Stimulated activated CD8-positive, alpha-beta memory T cell treated with anti-CD3 and anti-CD28 coated beads, Interleukin-15, amount 100 ng/mL, for 48 hours (primary cell): ENCODE measurements around the gene RNF208.
"Not testable (repeated sequence)": the region's sequence is repeated elsewhere in the genome, so short reads cannot be mapped to it uniquely, and the experiment has no call there.

Experiments
- DNase-seq, 2 donors: peaks; one replicate each; pipeline ENCODE4 v3.0.0-alpha.2; 2020; ENCODE audit warnings: low read depth in 2 of 2

Gene RNF208

DNA sequence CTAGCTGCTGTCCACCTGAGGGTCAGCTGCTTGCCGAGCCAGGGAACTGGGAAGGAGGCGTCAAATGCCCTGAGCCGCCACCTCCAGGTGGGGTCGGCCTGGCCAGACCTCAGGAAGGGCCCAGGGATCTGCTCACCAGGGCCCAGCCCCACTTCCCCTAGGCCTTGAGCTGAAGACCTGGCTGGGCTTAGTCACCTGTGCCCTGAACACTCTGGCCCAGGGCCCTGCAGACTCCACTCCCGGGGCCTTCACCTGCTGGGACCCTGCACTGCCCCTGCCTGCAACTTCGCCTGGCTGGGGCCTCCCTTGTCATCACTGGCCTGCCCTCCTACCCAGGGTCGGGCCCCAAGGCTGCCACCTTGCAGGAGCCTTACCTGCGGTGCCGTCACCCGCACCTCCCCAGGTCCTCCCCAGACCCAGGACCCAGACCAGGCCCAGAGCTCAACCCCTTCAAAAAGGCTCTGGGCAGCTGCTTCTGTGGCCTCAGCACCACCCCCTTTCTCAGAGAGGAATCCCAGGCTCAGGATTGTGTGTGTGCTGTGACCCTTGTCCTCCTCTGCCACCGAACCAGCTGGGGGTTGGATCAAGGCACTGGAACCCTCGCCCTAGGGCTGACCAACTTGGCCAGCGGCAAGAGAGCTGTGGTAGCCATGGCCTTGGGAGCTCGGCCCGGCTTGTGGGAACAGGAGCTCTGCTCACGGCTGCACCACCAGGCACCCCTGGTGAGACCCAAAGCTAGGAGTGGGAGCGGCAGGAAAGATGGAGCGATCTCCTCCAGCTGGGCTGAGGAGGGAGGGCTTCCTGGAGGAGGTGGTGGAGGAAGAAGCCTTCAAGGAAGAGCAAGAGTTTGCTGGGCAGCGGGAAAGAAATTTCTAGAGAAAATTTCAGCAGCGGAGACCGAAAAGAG lies 31.9 kb upstream of the RNF208 start:
- no peak for DNase-seq

DNA sequence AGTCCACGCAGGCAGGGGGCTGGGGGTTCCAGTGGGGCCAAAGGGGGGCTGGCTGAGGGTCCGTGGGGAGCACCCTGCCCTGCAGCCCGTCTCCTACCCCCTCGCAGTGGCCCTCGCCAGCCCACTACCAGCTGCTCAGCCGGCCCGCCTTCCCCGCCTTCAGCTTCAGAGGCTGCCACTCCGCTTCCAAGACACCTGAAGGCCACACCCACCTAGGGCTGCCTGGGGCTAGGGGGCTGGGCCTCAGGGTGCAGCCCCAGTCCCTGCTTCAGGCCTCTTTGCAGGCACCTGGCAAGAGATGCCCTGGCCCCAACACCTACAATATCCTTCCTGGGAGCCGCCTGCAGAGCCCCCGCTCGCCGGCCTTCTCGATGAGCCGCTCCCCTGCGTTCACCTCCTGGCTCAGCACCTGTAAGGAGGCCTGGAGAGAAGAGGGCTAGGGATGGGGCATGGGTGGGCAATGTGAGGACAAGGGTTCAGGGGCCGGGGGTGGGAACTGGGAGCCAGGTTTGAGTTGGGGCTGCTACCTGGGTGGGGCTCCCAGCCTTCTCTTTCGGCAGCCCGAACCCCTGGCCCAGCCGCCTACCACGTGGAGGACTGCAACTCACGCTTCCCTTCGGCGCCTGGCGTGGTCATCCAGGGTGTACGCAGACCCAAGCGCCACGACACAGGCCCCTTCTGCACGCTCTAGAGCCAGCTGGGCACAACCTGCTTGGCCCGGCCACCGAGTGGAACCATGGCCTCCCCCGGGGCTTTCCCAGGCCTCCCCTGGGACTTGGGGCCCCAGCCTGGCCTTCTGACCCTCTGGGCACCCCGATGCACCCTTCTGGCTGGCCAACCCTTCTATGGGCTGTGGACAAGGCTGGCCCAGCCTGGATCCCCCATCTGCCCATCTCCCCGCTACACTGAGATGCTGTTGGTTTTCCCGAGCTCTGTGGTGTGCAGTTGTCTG lies 30.8 kb upstream of the RNF208 start:
- no peak for DNase-seq

DNA sequence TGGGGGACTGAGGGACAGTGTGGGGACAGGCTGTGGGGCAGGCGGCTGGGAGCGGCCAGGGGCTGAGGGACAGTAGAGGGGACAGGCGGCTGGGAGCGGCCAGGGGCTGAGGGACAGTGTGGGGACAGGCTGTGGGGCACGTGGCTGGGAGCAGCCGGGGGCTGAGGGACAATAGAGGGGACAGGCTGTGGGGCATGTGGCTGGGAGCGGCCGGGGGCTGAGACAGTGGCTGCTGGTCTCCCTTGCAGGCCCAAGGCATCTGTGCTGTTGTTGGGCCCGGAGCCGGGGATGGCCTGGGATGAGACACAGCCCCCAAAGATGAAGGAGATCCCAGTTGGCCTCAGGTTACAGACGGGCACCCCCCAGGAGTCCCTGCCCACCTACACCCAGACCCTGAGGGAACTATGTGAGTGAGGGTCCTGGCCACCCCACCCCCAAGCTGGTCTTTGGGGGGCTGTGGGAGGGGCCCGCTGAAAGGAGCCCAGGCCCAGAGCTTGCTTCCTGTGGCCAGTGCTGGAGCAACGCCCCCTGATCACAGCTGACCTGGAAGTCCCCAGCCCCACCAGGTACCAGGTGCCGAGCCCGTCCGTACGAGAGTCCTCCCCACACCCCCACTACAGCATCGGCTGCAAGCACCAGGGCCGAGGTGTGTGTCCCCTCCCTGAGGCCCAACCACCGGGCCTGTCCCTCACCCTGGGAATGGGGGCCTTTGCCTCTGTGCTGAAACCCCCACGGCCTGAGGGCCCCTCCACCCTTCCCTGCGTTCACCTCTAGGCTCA lies 29.6 kb upstream of the RNF208 start:
- DNase-seq, result no peak

DNA sequence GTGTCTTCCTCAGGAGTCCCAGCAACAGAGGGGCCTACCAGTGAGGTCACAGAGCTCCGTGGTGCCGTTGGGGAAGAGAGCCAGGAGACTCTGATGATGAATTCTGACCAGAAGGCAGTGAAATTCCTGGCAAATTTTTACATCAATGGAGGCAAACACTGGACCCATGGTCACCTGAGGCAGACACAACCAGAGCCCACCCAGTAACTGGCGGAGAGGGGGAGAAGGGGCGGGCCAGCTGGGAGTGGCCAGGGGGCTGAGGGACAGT lies 29.1 kb upstream of the RNF208 start, which contains the start of gene STPG3:
Gene STPG3, plus strand, starts transcription at position 93 of the 268 bp plus-strand sequence. Its CDS starts 1 bp downstream, at position 94.
- DNase-seq, result no peak

DNA sequence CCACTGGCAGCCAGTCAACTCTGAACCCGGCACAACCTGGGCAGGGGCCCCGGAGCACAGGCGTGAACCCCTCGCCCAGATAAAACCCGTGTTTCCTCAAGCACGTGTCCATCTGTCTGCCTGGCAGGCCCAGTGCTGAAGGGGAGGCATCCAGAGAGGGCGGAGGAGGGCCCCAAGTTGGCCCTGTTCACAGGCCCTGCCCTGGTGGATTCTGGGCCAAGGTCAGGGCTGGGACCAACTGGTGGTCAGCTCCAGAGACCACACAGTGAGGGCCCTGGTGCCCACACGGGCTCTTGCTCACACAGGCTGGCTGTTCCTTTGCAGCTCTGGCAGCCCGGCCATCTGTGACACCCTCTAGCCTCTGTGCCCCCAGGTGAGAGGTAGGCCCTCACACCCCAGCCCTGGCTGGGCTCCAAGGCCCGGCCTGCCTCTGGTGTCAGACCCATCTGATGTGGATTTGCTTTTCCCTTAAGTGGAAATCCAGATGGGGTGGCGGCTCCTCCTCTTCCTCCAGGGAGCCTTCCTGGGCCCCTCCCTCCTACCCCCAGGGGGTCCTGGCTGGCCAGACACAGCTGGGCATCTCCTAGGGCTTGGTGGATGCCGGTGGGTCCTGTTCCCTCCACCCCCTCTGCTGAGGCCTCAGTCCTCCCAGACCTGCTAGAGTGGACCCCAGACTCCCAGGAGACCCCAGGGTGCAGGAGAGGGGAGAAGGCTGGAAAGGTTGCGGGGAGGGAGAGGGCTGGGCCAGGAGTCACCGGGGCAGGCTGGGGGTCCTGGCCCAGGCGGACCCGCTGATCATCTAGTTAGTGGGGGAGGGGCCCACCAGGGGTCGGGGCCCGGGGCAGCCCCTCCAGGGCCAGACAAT lies 28.5 kb upstream of the RNF208 start:
- no peak for DNase-seq

DNA sequence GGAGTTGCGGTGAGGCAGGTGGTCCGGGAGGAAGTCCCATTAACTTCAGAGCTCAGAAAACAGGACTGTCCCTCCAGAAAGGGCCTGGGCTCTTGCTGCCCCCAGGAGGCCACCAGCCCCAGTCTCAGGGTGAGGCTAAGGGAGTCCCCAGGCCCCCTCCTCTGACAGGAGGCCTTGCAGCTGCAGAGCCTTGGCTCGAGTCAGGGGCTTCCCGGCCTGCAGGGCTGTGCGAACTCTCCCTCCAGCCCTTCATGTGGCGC lies 25.8 kb upstream of the RNF208 start:
- no peak for DNase-seq

DNA sequence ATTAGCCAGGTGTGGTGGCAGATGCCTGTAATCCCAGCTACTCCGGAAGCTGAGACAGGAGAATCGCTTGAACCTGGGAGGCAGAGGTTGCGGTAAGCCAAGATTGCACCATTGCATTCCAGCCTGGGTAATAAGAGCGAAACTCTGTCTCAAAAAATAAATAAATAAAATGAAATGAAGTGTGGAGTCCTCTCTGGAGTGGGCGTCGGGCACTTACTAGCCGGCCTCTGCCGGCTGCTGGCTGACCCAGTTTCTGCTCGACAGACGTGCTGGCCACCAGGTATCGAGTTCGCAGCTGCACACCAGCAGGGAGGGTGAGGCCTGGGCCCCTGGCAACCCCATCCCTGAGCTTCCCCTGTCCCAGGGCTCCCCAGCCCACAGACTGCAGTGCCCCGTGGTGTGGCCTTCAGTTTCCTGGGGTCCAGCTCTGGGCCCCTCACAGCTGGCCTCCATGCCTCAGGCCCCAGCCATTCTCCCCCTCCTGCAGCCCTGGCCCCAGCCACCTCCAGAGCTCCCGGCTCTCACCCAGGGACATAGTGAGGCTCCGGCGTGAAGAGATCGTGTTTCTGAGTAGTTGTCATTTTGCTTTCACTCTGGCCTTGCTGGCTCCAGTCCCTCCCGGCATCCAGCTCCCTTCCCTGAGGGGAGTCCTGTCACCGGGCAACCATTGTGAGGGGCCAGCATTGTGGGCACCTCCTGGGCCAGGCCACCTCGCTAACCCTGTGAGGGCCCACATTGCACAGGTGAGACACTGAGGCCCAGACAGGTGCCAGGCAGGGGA lies 25.3 kb upstream of the RNF208 start:
- no peak for DNase-seq

DNA sequence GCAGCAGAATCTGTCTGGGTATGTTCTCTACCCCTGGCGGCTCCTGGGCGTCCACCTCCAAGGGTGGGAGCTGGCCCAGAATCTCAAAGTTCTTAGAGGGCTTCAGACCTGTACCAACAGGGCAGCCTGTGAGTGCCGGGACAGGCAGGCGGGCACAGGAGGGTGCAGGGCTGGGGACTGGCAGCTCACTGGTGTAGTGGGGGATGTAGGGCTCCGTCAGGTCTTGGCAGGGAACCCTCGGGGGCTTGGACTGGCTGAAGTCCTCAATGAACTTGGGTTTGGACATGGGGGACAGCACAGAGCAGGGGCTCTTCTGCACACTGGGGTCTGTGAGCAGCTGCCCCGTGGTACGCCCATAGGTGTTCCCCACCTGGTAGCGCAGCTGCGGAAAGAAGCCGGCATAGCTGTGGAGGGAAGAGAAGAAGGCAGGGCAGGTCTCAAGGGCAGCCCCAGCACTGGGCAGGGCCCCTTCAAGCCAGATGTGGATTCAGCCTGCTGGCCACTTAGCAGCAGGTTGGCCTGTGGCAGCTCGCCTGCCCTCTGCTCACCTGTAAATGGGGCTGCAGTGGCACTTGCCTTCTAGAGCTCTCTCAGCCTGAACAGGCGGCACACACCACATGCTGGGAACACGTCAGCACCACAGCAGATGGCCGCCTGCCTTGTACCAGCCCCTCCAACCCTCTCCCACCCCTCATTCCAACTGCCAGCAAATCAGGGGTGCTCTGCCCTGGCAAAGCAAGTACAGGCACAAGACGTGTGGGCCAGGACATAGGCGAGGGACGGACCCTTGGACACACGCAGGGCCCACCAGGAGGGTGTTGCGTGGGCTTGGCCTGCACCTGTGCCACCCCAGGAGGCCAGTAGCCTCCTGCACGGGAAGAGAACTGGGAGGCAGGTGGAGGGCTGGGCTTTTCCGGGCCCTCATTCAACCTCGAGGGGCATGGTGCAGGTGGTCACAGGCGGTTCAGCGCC lies 23.7 kb upstream of the RNF208 start:
- no peak for DNase-seq

DNA sequence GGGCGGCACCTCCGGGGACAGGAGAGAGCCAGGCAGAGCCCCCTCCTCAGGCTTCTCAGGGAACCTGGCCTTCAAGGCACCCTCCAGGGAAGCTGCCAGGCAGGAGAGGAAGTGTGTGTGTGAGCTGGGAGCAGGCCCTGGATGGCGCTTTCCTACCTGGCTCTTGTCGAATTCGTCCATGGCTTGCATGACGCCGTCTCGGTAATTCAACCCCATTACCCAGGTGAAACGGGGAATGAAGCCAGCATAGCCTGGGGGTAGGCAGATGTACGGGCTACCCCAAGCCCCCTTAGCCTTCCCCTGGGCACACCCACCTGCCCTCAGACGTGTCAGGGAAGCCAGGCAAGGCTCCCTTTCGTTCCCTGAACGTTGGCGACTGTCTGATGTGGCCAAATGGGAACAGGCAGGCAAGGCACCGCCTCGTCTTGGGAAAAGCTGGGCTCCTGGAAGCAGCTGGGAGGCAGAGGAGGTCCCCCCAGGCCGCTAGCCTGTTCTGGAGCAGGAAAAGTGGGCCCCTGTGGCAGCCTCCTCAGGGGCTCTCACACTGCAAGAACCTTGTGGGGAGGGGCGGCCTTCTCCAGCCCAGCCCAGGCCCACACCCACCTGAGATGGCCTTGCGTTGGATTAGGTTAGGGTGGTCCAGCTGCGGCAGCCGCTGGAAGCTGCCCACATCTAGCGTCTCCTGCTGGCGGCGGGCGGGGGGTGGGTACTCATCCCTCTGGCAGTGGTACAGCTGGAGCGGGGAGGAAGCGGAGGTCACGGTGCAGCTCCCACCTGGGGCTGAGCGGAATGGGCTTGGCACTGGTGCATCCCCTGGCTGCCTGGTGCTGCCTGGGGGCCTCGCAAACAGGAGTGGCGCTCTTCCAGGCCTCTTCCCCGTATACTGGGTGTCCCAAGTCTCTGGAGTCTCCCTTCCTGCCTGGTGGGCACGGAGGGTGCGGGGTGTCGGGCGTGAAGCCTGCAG lies 22.7 kb upstream of the RNF208 start:
- DNase-seq, result no peak

DNA sequence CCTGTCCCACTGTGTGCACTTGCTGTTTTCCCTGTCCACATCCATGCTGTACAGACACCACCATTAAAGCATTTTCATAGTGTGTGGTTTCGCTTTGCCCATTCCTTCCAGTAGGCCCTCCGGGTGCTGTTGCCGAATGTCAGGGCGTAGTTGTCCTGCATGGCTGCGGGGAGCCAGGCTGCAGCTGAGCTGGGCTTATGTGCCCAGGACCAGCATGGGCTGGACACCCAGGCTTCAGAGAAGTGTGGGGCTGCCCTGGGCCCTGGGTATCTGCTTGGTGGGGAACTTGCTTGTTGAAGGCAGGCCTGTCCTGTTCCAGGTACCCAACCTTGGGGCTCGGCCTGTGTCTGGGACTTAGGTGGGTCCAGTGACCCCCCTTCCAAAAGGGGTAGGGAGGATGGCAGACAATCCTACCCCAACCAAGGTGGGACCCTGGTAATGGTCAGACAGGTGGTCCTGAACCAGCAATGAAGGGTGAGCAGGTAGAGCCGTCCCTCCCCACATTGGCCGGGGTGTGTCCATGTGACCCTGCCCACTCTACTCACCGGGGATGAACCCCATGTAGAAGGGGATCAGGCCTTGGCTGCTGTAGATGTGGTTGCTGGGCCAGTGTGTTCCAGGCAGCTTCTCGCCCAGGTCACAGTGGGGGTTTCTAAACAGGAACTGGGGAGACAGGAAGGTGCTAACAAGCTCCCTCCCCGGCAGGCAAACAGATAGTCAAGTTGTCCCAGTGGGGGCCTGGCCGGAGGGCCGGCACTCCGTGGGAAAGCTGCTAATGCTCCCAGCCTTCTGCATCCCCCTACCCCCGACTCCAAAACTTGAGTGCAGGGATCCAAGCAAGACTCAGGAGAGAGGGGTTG lies 21.8 kb upstream of the RNF208 start:
- no peak for DNase-seq

DNA sequence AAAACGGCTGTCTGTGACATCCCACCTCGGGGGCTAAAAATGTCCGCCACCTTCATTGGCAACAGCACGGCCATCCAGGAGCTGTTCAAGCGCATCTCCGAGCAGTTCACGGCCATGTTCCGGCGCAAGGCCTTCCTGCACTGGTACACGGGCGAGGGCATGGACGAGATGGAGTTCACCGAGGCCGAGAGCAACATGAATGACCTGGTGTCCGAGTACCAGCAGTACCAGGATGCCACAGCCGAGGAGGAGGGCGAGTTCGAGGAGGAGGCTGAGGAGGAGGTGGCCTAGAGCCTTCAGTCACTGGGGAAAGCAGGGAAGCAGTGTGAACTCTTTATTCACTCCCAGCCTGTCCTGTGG lies 21.2 kb upstream of the RNF208 start:
- DNase-seq, result not testable (repeated sequence)

DNA sequence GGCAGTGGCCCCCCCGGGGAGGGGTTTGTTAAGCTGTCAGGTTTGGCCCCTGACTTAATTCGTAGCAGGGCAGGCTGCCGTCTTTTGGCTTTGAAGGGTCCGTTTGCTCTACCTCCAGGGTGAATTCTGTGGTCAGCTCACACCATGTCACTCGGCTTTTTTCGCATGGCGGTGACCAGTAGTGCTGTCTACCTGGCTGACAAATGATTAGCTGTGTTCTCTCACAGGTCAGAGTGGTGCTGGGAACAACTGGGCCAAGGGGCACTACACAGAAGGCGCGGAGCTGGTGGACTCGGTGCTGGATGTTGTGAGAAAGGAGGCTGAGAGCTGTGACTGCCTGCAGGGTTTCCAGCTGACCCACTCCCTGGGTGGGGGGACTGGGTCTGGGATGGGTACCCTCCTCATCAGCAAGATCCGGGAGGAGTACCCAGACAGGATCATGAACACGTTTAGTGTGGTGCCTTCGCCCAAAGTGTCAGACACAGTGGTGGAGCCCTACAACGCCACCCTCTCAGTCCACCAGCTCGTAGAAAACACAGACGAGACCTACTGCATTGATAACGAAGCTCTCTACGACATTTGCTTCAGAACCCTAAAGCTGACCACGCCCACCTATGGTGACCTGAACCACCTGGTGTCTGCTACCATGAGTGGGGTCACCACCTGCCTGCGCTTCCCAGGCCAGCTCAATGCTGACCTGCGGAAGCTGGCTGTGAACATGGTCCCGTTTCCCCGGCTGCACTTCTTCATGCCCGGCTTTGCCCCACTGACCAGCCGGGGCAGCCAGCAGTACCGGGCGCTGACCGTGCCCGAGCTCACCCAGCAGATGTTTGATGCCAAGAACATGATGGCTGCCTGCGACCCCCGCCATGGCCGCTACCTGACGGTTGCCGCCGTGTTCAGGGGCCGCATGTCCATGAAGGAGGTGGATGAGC lies 20.5 kb upstream of the RNF208 start:
- no peak for DNase-seq

DNA sequence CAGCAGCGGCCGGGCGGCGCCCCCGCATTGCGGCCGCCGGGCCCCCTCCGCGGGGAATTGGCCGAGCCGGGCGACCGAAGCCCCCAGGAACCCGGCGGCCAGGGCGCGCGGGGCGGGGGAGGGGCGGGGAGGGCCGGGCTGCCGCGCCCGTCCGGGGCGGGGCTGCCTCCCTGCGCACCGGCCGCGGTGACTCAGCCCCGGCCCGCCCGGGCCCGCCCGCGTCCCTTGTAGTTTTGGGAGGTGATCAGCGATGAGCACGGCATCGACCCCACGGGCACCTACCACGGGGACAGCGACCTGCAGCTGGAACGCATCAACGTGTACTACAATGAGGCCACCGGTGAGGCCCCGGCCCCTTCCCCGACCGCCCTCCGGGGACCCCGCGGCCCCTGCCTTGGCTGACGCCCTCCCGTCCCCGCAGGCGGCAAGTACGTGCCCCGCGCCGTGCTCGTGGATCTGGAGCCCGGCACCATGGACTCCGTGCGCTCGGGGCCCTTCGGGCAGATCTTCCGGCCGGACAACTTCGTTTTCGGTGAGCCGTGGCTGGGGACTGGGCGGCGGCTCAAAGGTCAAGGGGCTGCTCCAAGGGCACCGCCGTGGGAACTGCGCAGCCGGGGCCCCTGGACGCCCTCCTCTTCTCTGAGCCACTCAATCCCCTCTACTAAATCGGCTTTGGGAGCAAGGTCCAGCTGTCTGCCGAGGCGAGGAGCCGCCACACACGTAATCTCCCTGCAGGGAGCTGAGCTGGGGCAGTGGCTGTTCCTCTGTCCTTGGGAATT lies 19.6 kb upstream of the RNF208 start:
- DNase-seq, result peak; percentile 56 to 61

DNA sequence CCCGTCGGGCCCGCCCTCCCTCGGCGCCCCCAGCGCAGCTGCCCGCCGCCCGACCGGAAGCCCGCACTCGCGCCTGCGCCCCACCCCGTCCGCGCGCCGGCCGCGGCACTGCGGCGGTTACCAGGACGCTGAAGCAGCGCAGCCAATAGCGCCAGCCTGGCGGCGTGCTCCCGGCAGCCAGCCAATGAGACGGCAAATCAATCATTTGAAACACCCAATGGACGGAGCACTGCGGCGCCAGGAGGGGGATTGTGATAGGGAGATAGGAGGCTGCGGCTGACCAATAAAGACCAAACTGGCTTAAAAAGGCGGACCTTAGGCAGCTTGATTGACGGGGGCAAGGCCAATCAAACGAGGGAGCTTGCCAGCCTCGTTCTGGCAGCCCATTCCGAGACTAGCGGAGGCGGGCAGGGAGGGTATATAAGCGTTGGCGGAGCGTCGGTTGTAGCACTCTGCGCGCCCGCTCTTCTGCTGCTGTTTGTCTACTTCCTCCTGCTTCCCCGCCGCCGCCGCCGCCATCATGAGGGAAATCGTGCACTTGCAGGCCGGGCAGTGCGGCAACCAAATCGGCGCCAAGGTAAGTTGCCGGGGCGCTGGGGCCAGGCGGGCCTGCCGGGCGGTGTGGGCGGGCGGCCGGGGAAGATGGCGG lies 18.9 kb upstream of the RNF208 start, which contains the start of gene TUBB4B:
Gene TUBB4B, plus strand, starts transcription at position 447 of the 649 bp plus-strand sequence. Its CDS starts 74 bp downstream, at position 521.
- DNase-seq, result peak; percentile 97 to 98
